GM23248 (cell line): Measurements from ENCODE around the gene SLC16A2.

Experiments
- EZH2 ChIP-seq: fragments of 200-600 bp; sonication (generic); IDR thresholded peaks from 2 replicates; pipeline ENCODE4 v1.6.1; 2018; ENCODE audit warnings: antibody characterized with exemption, mild to moderate bottlenecking; ENCODE audit not compliant: insufficient read depth, poor library complexity, severe bottlenecking
- EZH2phosphoT487 ChIP-seq: fragments of 200-600 bp; sonication (generic); IDR thresholded peaks from 2 replicates; pipeline ENCODE4 v1.6.1; 2018; ENCODE audit warnings: antibody characterized with exemption, moderate library complexity, mild to moderate bottlenecking, low read depth; ENCODE audit not compliant: insufficient read depth

- TF ChIP-seq EZH2 (no peak), EZH2phosphoT487 (no peak)
Measured at GRCh38 chrX:74453178-74453577, 31.9 kb downstream of the SLC16A2 start.
